SU-DHL-6 (cell line): ENCODE results near the gene BEX4.

Source experiments
- EZH2phosphoT487 ChIP-seq: fragments of 200-600 bp; sonication (generic), shearing (Covaris generic); conservative IDR thresholded peaks from 2 replicates; pipeline ENCODE4 v1.6.1; 2018; ENCODE audit warnings: mild to moderate bottlenecking, antibody characterized with exemption, low read length, moderate library complexity, mixed read lengths
- TF ChIP-seq, protein P1 (sequence below): fragments of 200-600 bp; sonication (generic); IDR thresholded peaks from one replicate; pipeline ENCODE4 v1.5.1; 2017; ENCODE audit warnings: antibody characterized with exemption, mild to moderate bottlenecking, low read length, moderate library complexity; ENCODE audit not compliant: insufficient read depth, poor library complexity, severe bottlenecking

DNA sequence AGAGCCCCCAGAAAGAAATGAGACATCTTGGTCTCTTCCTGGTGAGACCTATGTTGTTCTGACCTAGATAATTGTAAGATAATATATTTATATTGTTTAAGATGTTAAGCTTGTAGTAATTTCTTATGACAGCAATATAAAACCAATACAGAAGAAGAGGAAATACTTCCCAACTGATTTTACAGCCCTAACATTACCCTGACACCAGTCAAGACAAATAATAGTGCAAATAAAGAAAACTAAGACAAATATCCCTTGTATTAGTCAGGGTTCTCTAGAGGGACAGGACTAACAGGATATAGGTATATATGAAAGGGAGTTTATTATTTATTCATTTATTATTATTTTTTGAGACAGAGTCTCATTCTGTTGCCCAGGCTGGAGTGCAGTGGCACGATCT lies 21.4 kb downstream of the BEX4 start:
- TF ChIP-seq, protein P1, sequence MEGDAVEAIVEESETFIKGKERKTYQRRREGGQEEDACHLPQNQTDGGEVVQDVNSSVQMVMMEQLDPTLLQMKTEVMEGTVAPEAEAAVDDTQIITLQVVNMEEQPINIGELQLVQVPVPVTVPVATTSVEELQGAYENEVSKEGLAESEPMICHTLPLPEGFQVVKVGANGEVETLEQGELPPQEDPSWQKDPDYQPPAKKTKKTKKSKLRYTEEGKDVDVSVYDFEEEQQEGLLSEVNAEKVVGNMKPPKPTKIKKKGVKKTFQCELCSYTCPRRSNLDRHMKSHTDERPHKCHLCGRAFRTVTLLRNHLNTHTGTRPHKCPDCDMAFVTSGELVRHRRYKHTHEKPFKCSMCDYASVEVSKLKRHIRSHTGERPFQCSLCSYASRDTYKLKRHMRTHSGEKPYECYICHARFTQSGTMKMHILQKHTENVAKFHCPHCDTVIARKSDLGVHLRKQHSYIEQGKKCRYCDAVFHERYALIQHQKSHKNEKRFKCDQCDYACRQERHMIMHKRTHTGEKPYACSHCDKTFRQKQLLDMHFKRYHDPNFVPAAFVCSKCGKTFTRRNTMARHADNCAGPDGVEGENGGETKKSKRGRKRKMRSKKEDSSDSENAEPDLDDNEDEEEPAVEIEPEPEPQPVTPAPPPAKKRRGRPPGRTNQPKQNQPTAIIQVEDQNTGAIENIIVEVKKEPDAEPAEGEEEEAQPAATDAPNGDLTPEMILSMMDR, result no peak
- no peak for TF ChIP-seq EZH2phosphoT487
